ENCODE data around the gene PRTN3. TPM values are rescaled to one million over a fixed set of nuclear protein-coding genes. Genes with fewer than 3 reads are reported as not detected.

Gene PRTN3
- total RNA-seq, 2 donors from 2014 or later: 2.6 TPM; not detected in 1

GRCh38 chr19:793806-794205 is 47.0 kb upstream of the PRTN3 start:
- WGBS: 92% methylated on average over 12 of the region's 12 CpGs
- H3K4me1 ChIP-seq (replicated peaks): no peaks in the 10 kb centered on the region
- DNase-seq (ENCODE audit: low spot score): no peak
- TF ChIP-seq CTCF (IDR thresholded peaks at IDR 0.05) (no peak), POLR2AphosphoS5 (IDR thresholded peaks at IDR 0.05) (no peak), POLR2A (IDR thresholded peaks at IDR 0.05) (no peak)
- no peaks in the 10 kb centered on the region for H3K27me3 ChIP-seq (replicated peaks; ENCODE audit: insufficient read depth)
- no peak overlapping the region for H3K27ac ChIP-seq
- no peaks in the 10 kb centered on the region for H3K36me3 ChIP-seq
- H3K4me3 ChIP-seq: no peak overlapping the region
- intact Hi-C loops (cut with DNase I): no loop called here
- H3K9me3 ChIP-seq: no peaks in the 10 kb centered on the region

GRCh38 chr19:795073-795611 is 45.7 kb upstream of the PRTN3 start:
- Histone ChIP-seq H3K27ac (no peak overlapping the region), H3K4me1 (replicated peaks) (peaks cover 11% of the 10 kb centered on the region), H3K4me3 (no peak overlapping the region), H3K27me3 (replicated peaks; ENCODE audit: insufficient read depth) (no peaks in the 10 kb centered on the region), H3K36me3 (no peaks in the 10 kb centered on the region), H3K9me3 (no peaks in the 10 kb centered on the region)
- intact Hi-C loops (cut with DNase I): no loop called here
- no peak for TF ChIP-seq CTCF (IDR thresholded peaks at IDR 0.05)
- no peak for TF ChIP-seq POLR2A (IDR thresholded peaks at IDR 0.05)
- no peak for TF ChIP-seq POLR2AphosphoS5 (IDR thresholded peaks at IDR 0.05)
- DNase-seq (ENCODE audit: low spot score): no peak
- WGBS: 78% methylated on average over 28 of the region's 28 CpGs

GRCh38 chr19:795691-796581 is 44.9 kb upstream of the PRTN3 start:
- no peaks in the 10 kb centered on the region for H3K36me3 ChIP-seq
- H3K9me3 ChIP-seq: no peaks in the 10 kb centered on the region
- no peak for TF ChIP-seq POLR2AphosphoS5 (IDR thresholded peaks at IDR 0.05)
- no peak for TF ChIP-seq POLR2A (IDR thresholded peaks at IDR 0.05)
- TF ChIP-seq CTCF (IDR thresholded peaks at IDR 0.05): no peak
- WGBS: 80% methylated on average over 39 of the region's 39 CpGs
- H3K27ac ChIP-seq: peak overlapping the region; percentile 85 to 88
- H3K4me1 ChIP-seq (replicated peaks): peaks cover 19% of the 10 kb centered on the region
- intact Hi-C loops (cut with DNase I): no loop called here
- H3K27me3 ChIP-seq (replicated peaks; ENCODE audit: insufficient read depth): no peaks in the 10 kb centered on the region
- peak overlapping the region; percentile 55 to 65 for H3K4me3 ChIP-seq
- no peak for DNase-seq (ENCODE audit: low spot score)

GRCh38 chr19:796692-797527 is 43.9 kb upstream of the PRTN3 start, which contains the start of gene PTBP1:
PTBP1 (plus strand) TSS chr19:797452; CDS start chr19:797498, 46 bp downstream.
- intact Hi-C loops (cut with DNase I): no loop called here
- peak; percentile 100 for DNase-seq (ENCODE audit: low spot score)
- Histone ChIP-seq H3K36me3 (no peaks in the 10 kb centered on the region), H3K9me3 (no peaks in the 10 kb centered on the region), H3K27ac (peak within 1 kb of the TSS; percentile 95 to 100), H3K27me3 (replicated peaks; ENCODE audit: insufficient read depth) (no peaks in the 10 kb centered on the region), H3K4me1 (replicated peaks) (peaks cover 29% of the 10 kb centered on the region), H3K4me3 (peak within 1 kb of the TSS; percentile 97 to 99)
- TF ChIP-seq POLR2A (IDR thresholded peaks at IDR 0.05) (peak; percentile 68), POLR2AphosphoS5 (IDR thresholded peaks at IDR 0.05) (peak; percentile 98), CTCF (IDR thresholded peaks at IDR 0.05) (peak in 3 of 4 experiments; percentile 29 to 78 (median 31))
- WGBS: under 1% methylated on average over 81 of the region's 83 CpGs

Measured in prostate gland (tissue), 2 donors.